HepG2 (cell line): ENCODE results near the gene SPRY1. TPM values are rescaled to one million over a fixed set of nuclear protein-coding genes. Genes with fewer than 3 reads are reported as not detected.

Source experiments
- ATF2 ChIP-seq: sonication (generic); formaldehyde crosslinking; IDR thresholded peaks from 2 replicates; pipeline ENCODE4 v1.4.0; 2020; ENCODE audit warnings: missing genetic modification reagents
- BHLHE40 ChIP-seq: IDR thresholded peaks from 2 replicates; pipeline ENCODE4 v1.6.1; 2011; ENCODE audit warnings: low read length, improper control_type of control experiment
- CBFB ChIP-seq: sonication (generic); formaldehyde crosslinking; IDR thresholded peaks from 2 replicates; pipeline ENCODE4 v1.4.0; 2020; ENCODE audit warnings: missing genetic modification reagents
- CCDC6 ChIP-seq: sonication (generic); formaldehyde crosslinking; IDR thresholded peaks from 2 replicates; pipeline ENCODE4 v1.8.1; 2022; ENCODE audit warnings: mild to moderate bottlenecking, missing genetic modification reagents, moderate library complexity
- CEBPB ChIP-seq: IDR thresholded peaks from 2 replicates; pipeline ENCODE4 v1.6.1; 2011; ENCODE audit warnings: low read depth, low read length, improper control_type of control experiment, borderline replicate concordance
- CHCHD3 ChIP-seq: sonication (generic); formaldehyde crosslinking; IDR thresholded peaks from 2 replicates; pipeline ENCODE4 v1.8.0; 2022; ENCODE audit warnings: mild to moderate bottlenecking, missing genetic modification reagents, moderate library complexity
- ERF ChIP-seq: IDR thresholded peaks from 2 replicates; pipeline ENCODE4 v1.6.1; 2018; ENCODE audit warnings: missing biosample characterization, missing genetic modification reagents
- EZH2 ChIP-seq: conservative IDR thresholded peaks from 2 replicates; pipeline ENCODE4 v1.6.1; 2012; ENCODE audit warnings: mild to moderate bottlenecking, low read depth, low read length, moderate library complexity
- GATAD1 ChIP-seq: IDR thresholded peaks from 2 replicates; pipeline ENCODE4 v1.6.1; 2016; ENCODE audit warnings: missing genetic modification reagents, missing compliant biosample characterization
- MED13 ChIP-seq: sonication (generic); formaldehyde crosslinking; IDR thresholded peaks from 2 replicates; pipeline ENCODE4 v1.5.0; 2020; ENCODE audit warnings: missing genetic modification reagents
- NFATC3 ChIP-seq: sonication (generic); formaldehyde crosslinking; IDR thresholded peaks from 2 replicates; pipeline ENCODE4 v1.5.1; 2020; ENCODE audit warnings: mild to moderate bottlenecking, missing genetic modification reagents
- NR2F2 ChIP-seq: IDR thresholded peaks from 2 replicates; pipeline ENCODE4 v1.6.1; 2012; ENCODE audit warnings: low read depth, inconsistent platforms, borderline replicate concordance
- PAXIP1 ChIP-seq: sonication (generic); formaldehyde crosslinking; conservative IDR thresholded peaks from 2 replicates; pipeline ENCODE4 v1.4.0; 2020; ENCODE audit warnings: mild to moderate bottlenecking, missing genetic modification reagents, moderate library complexity
- POLR2A ChIP-seq, 2 experiments: IDR thresholded peaks; 2 replicates each; pipeline ENCODE4 v1.6.1; 2011; ENCODE audit warnings: low read depth in 2 of 2, low read length in 2 of 2, mild to moderate bottlenecking in 1 of 2, moderate library complexity in 1 of 2; ENCODE audit not compliant: insufficient read depth in 1 of 2
- REL ChIP-seq: sonication (generic); formaldehyde crosslinking; conservative IDR thresholded peaks from 2 replicates; pipeline ENCODE4 v1.8.0; 2022; ENCODE audit warnings: mild to moderate bottlenecking, missing genetic modification reagents, moderate library complexity
- RFXANK ChIP-seq: IDR thresholded peaks from 2 replicates; pipeline ENCODE4 v1.6.1; 2016
- TIGD3 ChIP-seq: sonication (generic); formaldehyde crosslinking; IDR thresholded peaks from 2 replicates; pipeline ENCODE4 v1.5.1; 2020; ENCODE audit warnings: mild to moderate bottlenecking, missing genetic modification reagents, borderline replicate concordance
- U2AF1 ChIP-seq: fragments of 200-400 bp; formaldehyde crosslinking; optimal IDR thresholded peaks from 2 replicates; pipeline ENCODE3; 2017; ENCODE audit warnings: mild to moderate bottlenecking, low read depth, low read length
- XBP1 ChIP-seq: sonication (generic); formaldehyde crosslinking; IDR thresholded peaks from 2 replicates; pipeline ENCODE4 v1.5.0; 2020; ENCODE audit warnings: missing genetic modification reagents
- ZNF331 ChIP-seq: sonication (generic); formaldehyde crosslinking; IDR thresholded peaks from 2 replicates; pipeline ENCODE4 v1.4.0; 2020; ENCODE audit warnings: missing genetic modification reagents
- ZNF350 ChIP-seq: sonication (generic); formaldehyde crosslinking; IDR thresholded peaks from 2 replicates; pipeline ENCODE4 v1.4.0; 2020; ENCODE audit warnings: mild to moderate bottlenecking, low read depth, missing genetic modification reagents, borderline replicate concordance
- ZNF501 ChIP-seq: sonication (generic); formaldehyde crosslinking; IDR thresholded peaks from 2 replicates; pipeline ENCODE4 v1.5.1; 2020; ENCODE audit warnings: mild to moderate bottlenecking, moderate library complexity, missing genetic modification reagents
- ZNF562 ChIP-seq: sonication (generic); formaldehyde crosslinking; IDR thresholded peaks from 2 replicates; pipeline ENCODE4 v1.8.0; 2022; ENCODE audit warnings: missing genetic modification reagents, borderline replicate concordance
- polyA plus RNA-seq, 8 experiments: library from polyadenylated mRNA; depleted of rRNA in 3 of 8; stranded (reverse) in 7 of 8; unstranded in 1 of 8; fragments of >200 nt; fragmentation: Illumina TruSeq in 4 of 8; extraction: Trizol in 4 of 8; gene quantifications; 2 replicates each; pipeline versions ENCODE4 v1.2.1 to v1.2.3, GENCODE V29; 2011 to 2016; ENCODE audit warnings: low read depth in 4 of 8, missing spikeins in 1 of 8, mixed read lengths in 1 of 8; ENCODE audit not compliant: insufficient read depth in 1 of 8
- total RNA-seq, 5 experiments: library from RNA; depleted of rRNA; stranded (reverse); fragments of >200 nt; fragmentation: Illumina TruSeq; extraction: Trizol; gene quantifications; 2 replicates each; pipeline ENCODE4 v1.2.3, GENCODE V29; 2016; ENCODE audit warnings: low read depth in 1 of 5

SPRY1 gene
- total and polyA plus RNA-seq, 2 of the 13 experiments (the other 11 are each of a cell fraction or from before 2014, with no cell fraction given): 24.7 to 33.4 TPM

GRCh38 chr4:123396307-123397143 lies at the start of gene SPRY1 (continued):
- TF ChIP-seq PAXIP1 (CRISPR knock-in tag) (0 out of 2 replicates have a peak, but pooled peaks have one; percentile 10), EZH2 (no peak), POLR2A (IDR thresholded peaks at IDR 0.05; ENCODE audit: insufficient read depth in 1 of 2, low read depth in 2 of 2, low read length in 2 of 2) (peak; percentile 92 to 94), ATF2 (CRISPR knock-in tag) (peak; percentile 85), CCDC6 (CRISPR knock-in tag) (peak; percentile 39; the same call in 1 of the 2 replicates), U2AF1 (no peak), REL (no peak), NFATC3 (CRISPR knock-in tag) (0 out of 2 replicates have a peak, but pooled peaks have one; percentile 59), RFXANK (CRISPR knock-in tag) (0 out of 2 replicates have a peak, but pooled peaks have one; percentile 68), CHCHD3 (CRISPR knock-in tag) (no peak), CBFB (no peak), NR2F2 (peak; percentile 10; the same call in 1 of the 2 replicates), CEBPB (no peak), MED13 (CRISPR knock-in tag) (0 out of 2 replicates have a peak, but pooled peaks have one; percentile 14), TIGD3 (CRISPR knock-in tag) (no peak), ZNF331 (peak; percentile 87), ZNF562 (0 out of 2 replicates have a peak, but pooled peaks have one; percentile 28), ZNF350 (CRISPR knock-in tag) (0 out of 2 replicates have a peak, but pooled peaks have one; percentile 13), ZNF501 (no peak), ERF (CRISPR knock-in tag) (peak; percentile 76; the same call in 1 of the 2 replicates), BHLHE40 (0 out of 2 replicates have a peak, but pooled peaks have one; percentile 37), XBP1 (CRISPR knock-in tag) (0 out of 2 replicates have a peak, but pooled peaks have one; percentile 62), GATAD1 (CRISPR knock-in tag) (peak; percentile 43)
